ENCODE data around the gene TDRD1. TPM values are rescaled to one million over a fixed set of nuclear protein-coding genes. Genes with fewer than 3 reads are reported as not detected.

The TDRD1 gene
- total and polyA plus RNA-seq, 9 of the 15 experiments (the other 6 are each of a cell fraction or from before 2014, with no cell fraction given) = not detected

- intact Hi-C loops (cut with micrococcal nuclease) = no loop called here
- WGBS (ENCODE audit: insufficient coverage, low coverage, missing lambda C conversion rate) = 0% methylated on average over 2 of the region's 2 CpGs
- DNase-seq (ENCODE audit: extremely low read depth in 1 of 4, low spot score in 3 of 4) = no peak
- POLR2A ChIA-PET = no interaction called here
- no peak overlapping the region for H3K9ac ChIP-seq (ENCODE audit: insufficient read depth in 1 of 2, low read depth in 2 of 2, low read length in 2 of 2)
- no peaks in the 10 kb centered on the region for H4K20me1 ChIP-seq (replicated peaks; ENCODE audit: control insufficient read depth, insufficient read depth, low read length)
- no peaks in the 10 kb centered on the region for H3K9me3 ChIP-seq (replicated peaks; ENCODE audit: control insufficient read depth, insufficient read depth, low read depth, low read length)
- H3K36me3 ChIP-seq (ENCODE audit: control insufficient read depth, insufficient read depth, low read length) = no peaks in the 10 kb centered on the region
- H3K27ac ChIP-seq (ENCODE audit: extremely low read depth, low read depth, low read length) = no peak overlapping the region
- no peaks in the 10 kb centered on the region for H3K4me1 ChIP-seq (replicated peaks in 1 of 2; ENCODE audit: control insufficient read depth in 2 of 2, insufficient read depth in 2 of 2, low read length in 2 of 2)
- CTCF ChIA-PET (ENCODE audit: low intra/inter-chr PET ratio) = no interaction called here
- H2AFZ ChIP-seq (ENCODE audit: low read depth, low read length) = no peak overlapping the region
- ATAC-seq = no peak
- in situ Hi-C loops (cut with MboI) = no loop called here
- no peak overlapping the region for H3K4me3 ChIP-seq
- no peaks in the 10 kb centered on the region for H3K79me2 ChIP-seq (ENCODE audit: control insufficient read depth, insufficient read depth, low read length)
- no peaks in the 10 kb centered on the region for H3K9me1 ChIP-seq (ENCODE audit: control insufficient read depth, insufficient read depth, low read length)
- no peaks in the 10 kb centered on the region for H3K27me3 ChIP-seq (ENCODE audit: control insufficient read depth in 2 of 2, insufficient read depth in 2 of 2, low read length in 2 of 2)
- no peak overlapping the region for H3K4me2 ChIP-seq (ENCODE audit: insufficient read depth, low read length)
- no peak for FAIRE-seq
- no TSS peak for BruUV-seq (replicated peaks)
- TF ChIP-seq JUN (IDR thresholded peaks at IDR 0.05; ENCODE audit: borderline replicate concordance, low read depth, low read length) (no peak), JUN (CRISPR knock-in tag; IDR thresholded peaks at IDR 0.05; ENCODE audit: borderline replicate concordance) (no peak), SRSF9 (IDR thresholded peaks at IDR 0.05; ENCODE audit: borderline replicate concordance, low read depth, low read length) (no peak), ZNF77 (CRISPR knock-in tag; IDR thresholded peaks at IDR 0.05) (no peak), NFE2L1 (tag; IDR thresholded peaks at IDR 0.05; ENCODE audit: borderline replicate concordance, low read depth) (no peak), ZNF224 (CRISPR knock-in tag; IDR thresholded peaks at IDR 0.05) (no peak), ZBTB40 (IDR thresholded peaks at IDR 0.05) (no peak), ZBTB40 (CRISPR knock-in tag; IDR thresholded peaks at IDR 0.05) (no peak), ZNF184 (CRISPR knock-in tag; IDR thresholded peaks at IDR 0.05) (no peak), HCFC1 (IDR thresholded peaks at IDR 0.05; ENCODE audit: low read depth, low read length) (no peak)
- TF ChIP-seq, protein P1, sequence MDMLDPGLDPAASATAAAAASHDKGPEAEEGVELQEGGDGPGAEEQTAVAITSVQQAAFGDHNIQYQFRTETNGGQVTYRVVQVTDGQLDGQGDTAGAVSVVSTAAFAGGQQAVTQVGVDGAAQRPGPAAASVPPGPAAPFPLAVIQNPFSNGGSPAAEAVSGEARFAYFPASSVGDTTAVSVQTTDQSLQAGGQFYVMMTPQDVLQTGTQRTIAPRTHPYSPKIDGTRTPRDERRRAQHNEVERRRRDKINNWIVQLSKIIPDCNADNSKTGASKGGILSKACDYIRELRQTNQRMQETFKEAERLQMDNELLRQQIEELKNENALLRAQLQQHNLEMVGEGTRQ (CRISPR knock-in tag; IDR thresholded peaks at IDR 0.05) = no peak
- TF ChIP-seq, protein P2, sequence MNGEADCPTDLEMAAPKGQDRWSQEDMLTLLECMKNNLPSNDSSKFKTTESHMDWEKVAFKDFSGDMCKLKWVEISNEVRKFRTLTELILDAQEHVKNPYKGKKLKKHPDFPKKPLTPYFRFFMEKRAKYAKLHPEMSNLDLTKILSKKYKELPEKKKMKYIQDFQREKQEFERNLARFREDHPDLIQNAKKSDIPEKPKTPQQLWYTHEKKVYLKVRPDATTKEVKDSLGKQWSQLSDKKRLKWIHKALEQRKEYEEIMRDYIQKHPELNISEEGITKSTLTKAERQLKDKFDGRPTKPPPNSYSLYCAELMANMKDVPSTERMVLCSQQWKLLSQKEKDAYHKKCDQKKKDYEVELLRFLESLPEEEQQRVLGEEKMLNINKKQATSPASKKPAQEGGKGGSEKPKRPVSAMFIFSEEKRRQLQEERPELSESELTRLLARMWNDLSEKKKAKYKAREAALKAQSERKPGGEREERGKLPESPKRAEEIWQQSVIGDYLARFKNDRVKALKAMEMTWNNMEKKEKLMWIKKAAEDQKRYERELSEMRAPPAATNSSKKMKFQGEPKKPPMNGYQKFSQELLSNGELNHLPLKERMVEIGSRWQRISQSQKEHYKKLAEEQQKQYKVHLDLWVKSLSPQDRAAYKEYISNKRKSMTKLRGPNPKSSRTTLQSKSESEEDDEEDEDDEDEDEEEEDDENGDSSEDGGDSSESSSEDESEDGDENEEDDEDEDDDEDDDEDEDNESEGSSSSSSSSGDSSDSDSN (IDR thresholded peaks at IDR 0.05; ENCODE audit: borderline replicate concordance in 1 of 2, low read depth in 2 of 2, low read length in 2 of 2) = no peak
Measured at GRCh38 chr10:114206902-114207301, 27.7 kb downstream of the TDRD1 start.
